HepG2 (cell line): ENCODE measurements around the gene IPPK. TPM values are rescaled to one million over a fixed set of nuclear protein-coding genes. Genes with fewer than 3 reads are reported as not detected.

Experiments used
- ATAC-seq: fragments of 200-7000 bp; cut with Tn5 transposase; 3 replicates; pipeline ENCODE4 v1.9.1; 2020; ENCODE audit warnings: mild to moderate bottlenecking, moderate library complexity
- BruUV-seq: library from RNA; stranded (reverse); fragments of 400-500 nt; replicated peaks from 2 replicates; lab custom pipeline; 2021; lab: Mats Ljungman, UMichigan
- CTCF ChIA-PET: fragments of 300-600 bp; formaldehyde crosslinking; extraction: SDS; loops from one replicate; lab custom pipeline; 2021; ENCODE audit warnings: low total read pairs, inconsistent platforms, low intra/inter-chr PET ratio; lab: Yijun Ruan, JAX
- POLR2A ChIA-PET: fragments of 350-600 bp; sonication (Branson Sonifier 250); formaldehyde crosslinking; loops from one replicate; lab custom pipeline; 2020; ENCODE audit warnings: antibody characterized with exemption, inconsistent platforms; lab: Yijun Ruan, JAX
- DNase-seq: peaks from one replicate; pipeline ENCODE4 v3.0.0-alpha.2; 2015; ENCODE audit warnings: low spot score
- FAIRE-seq: peaks from 3 replicates; lab custom pipeline; 2011; peaks lifted over from hg19 to GRCh38; lab: Jason Lieb, UNC
- H2AFZ ChIP-seq: one replicate; pipeline ENCODE4 v1.6.1; 2011; ENCODE audit warnings: low read length, inconsistent platforms
- H3K27ac ChIP-seq: fragments of 300-600 bp; 3 replicates; pipeline ENCODE4 v1.8.0; 2011; ENCODE audit warnings: mixed run types, mild to moderate bottlenecking, mixed read lengths, low read length, inconsistent platforms; ENCODE audit not compliant: insufficient read depth; ENCODE audit errors: extremely low read length
- H3K27me3 ChIP-seq, 2 experiments: fragments of 200-600 bp in 1 of 2; 2 replicates in 1 of 2; 3 replicates in 1 of 2; pipeline versions ENCODE4 v1.6.0 to v1.8.0; 2011; ENCODE audit warnings: low read length in 2 of 2, mild to moderate bottlenecking in 2 of 2, moderate library complexity in 2 of 2, inconsistent platforms in 1 of 2; ENCODE audit not compliant: insufficient read depth in 2 of 2, control insufficient read depth in 1 of 2
- H3K36me3 ChIP-seq, 2 experiments: fragments of 200-600 bp in 1 of 2; replicated peaks in 1 of 2; 2 replicates in 1 of 2; 3 replicates in 1 of 2; pipeline versions ENCODE4 v1.5.1 to v1.8.0; 2011; ENCODE audit warnings: low read length in 2 of 2, inconsistent platforms in 1 of 2; ENCODE audit not compliant: insufficient read depth in 2 of 2, control insufficient read depth in 1 of 2
- H3K4me1 ChIP-seq: 2 replicates; pipeline ENCODE4 v1.5.1; 2012; ENCODE audit warnings: low read length, inconsistent platforms; ENCODE audit not compliant: insufficient read depth
- H3K4me2 ChIP-seq: 2 replicates; pipeline ENCODE4 v1.6.0; 2011; ENCODE audit warnings: low read depth, low read length, inconsistent platforms
- H3K4me3 ChIP-seq, 3 experiments: fragments of 200-600 bp in 1 of 3; sonication (generic), shearing (Covaris generic) in 1 of 3; replicated peaks in 1 of 3; 2 replicates each; pipeline ENCODE4 v1.5.1; 2011 to 2016; ENCODE audit warnings: low read length in 3 of 3, inconsistent platforms in 2 of 3, low read depth in 2 of 3, mild to moderate bottlenecking in 2 of 3, control low read depth in 1 of 3, mixed read lengths in 1 of 3; ENCODE audit not compliant: insufficient read depth in 1 of 3
- H3K79me2 ChIP-seq: one replicate; pipeline ENCODE4 v1.6.1; 2011; ENCODE audit warnings: low read length, inconsistent platforms; ENCODE audit not compliant: insufficient read depth
- H3K9ac ChIP-seq: 2 replicates; pipeline ENCODE4 v1.6.0; 2011; ENCODE audit warnings: mild to moderate bottlenecking, low read depth, low read length, inconsistent platforms; ENCODE audit not compliant: insufficient read depth
- H3K9me3 ChIP-seq: 2 replicates; pipeline ENCODE4 v1.5.1; 2012; ENCODE audit warnings: mild to moderate bottlenecking, low read length
- H4K20me1 ChIP-seq: 2 replicates; pipeline ENCODE4 v1.6.0; 2011; ENCODE audit warnings: inconsistent platforms, mild to moderate bottlenecking, low read length, moderate library complexity; ENCODE audit not compliant: insufficient read depth
- CREM ChIP-seq, 2 experiments: sonication (generic) in 1 of 2; formaldehyde crosslinking in 1 of 2; IDR thresholded peaks; 2 replicates each; pipeline versions ENCODE4 v1.4.0 to v1.6.1; 2016 to 2020; ENCODE audit warnings: antibody characterized with exemption in 1 of 2, mild to moderate bottlenecking in 1 of 2, missing genetic modification reagents in 1 of 2
- RAD21 ChIP-seq: fragments of 450-650 bp; formaldehyde crosslinking; IDR thresholded peaks from 2 replicates; pipeline ENCODE4 v1.5.0; 2020; ENCODE audit warnings: mild to moderate bottlenecking
- RBM22 ChIP-seq: fragments of 200-400 bp; formaldehyde crosslinking; optimal IDR thresholded peaks from 2 replicates; pipeline ENCODE3; 2017; ENCODE audit warnings: mild to moderate bottlenecking, low read length, moderate library complexity
- SMC3 ChIP-seq: IDR thresholded peaks from 2 replicates; pipeline ENCODE4 v1.6.1; 2011; ENCODE audit warnings: low read length, improper control_type of control experiment
- SRSF9 ChIP-seq: fragments of 200-400 bp; formaldehyde crosslinking; IDR thresholded peaks from 2 replicates; pipeline ENCODE4 v1.6.1; 2018; ENCODE audit warnings: borderline replicate concordance, mild to moderate bottlenecking, low read depth, low read length; ENCODE audit not compliant: insufficient read depth, poor library complexity, severe bottlenecking
- STAG1 ChIP-seq: sonication (generic); formaldehyde crosslinking; IDR thresholded peaks from 2 replicates; pipeline ENCODE4 v1.4.0; 2020; ENCODE audit warnings: missing genetic modification reagents
- TEAD3 ChIP-seq: optimal IDR thresholded peaks from 2 replicates; pipeline ENCODE3; 2016; ENCODE audit warnings: borderline replicate concordance
- WGBS: methylation state at CpG from one replicate; pipeline ENCODE4 v1.1.6; 2017; ENCODE audit warnings: low lambda C conversion rate; 5-methylcytosine and 5-hydroxymethylcytosine counted together
- in situ Hi-C: cut with HindIII; loops from 2 replicates; pipeline ENCODE4 v1.10.0; 2017; ENCODE audit warnings: low pct_unique_long_range_greater_than_20kb; ENCODE audit not compliant: extremely low pct_ligation_motif_present
- intact Hi-C: fragments of 100-400 bp; cut with micrococcal nuclease; formaldehyde crosslinking; loops from one replicate; pipeline ENCODE4 v1.10.0; 2022; ENCODE audit not compliant: unreplicated experiment
- polyA plus RNA-seq, 8 experiments: library from polyadenylated mRNA; depleted of rRNA in 3 of 8; stranded (reverse) in 7 of 8; unstranded in 1 of 8; fragments of >200 nt; fragmentation: Illumina TruSeq in 4 of 8; extraction: Trizol in 4 of 8; gene quantifications; 2 replicates each; pipeline versions ENCODE4 v1.2.1 to v1.2.3, GENCODE V29; 2011 to 2016; ENCODE audit warnings: low read depth in 4 of 8, missing spikeins in 1 of 8, mixed read lengths in 1 of 8; ENCODE audit not compliant: insufficient read depth in 1 of 8
- total RNA-seq, 5 experiments: library from RNA; depleted of rRNA; stranded (reverse); fragments of >200 nt; fragmentation: Illumina TruSeq; extraction: Trizol; gene quantifications; 2 replicates each; pipeline ENCODE4 v1.2.3, GENCODE V29; 2016; ENCODE audit warnings: low read depth in 1 of 5
- TF ChIP-seq, protein P1 (sequence below): sonication (generic); formaldehyde crosslinking; IDR thresholded peaks from 2 replicates; pipeline ENCODE4 v1.9.0; 2022; ENCODE audit warnings: missing genetic modification reagents, mild to moderate bottlenecking, borderline replicate concordance
- TF ChIP-seq, protein P2 (sequence below): sonication (generic); formaldehyde crosslinking; IDR thresholded peaks from 2 replicates; pipeline ENCODE4 v1.5.0; 2020; ENCODE audit warnings: mild to moderate bottlenecking, missing genetic modification reagents, moderate library complexity

IPPK gene
- total and polyA plus RNA-seq, 2 of the 13 experiments (the other 11 are each of a cell fraction or from before 2014, with no cell fraction given): 9.9 to 14.1 TPM

DNA sequence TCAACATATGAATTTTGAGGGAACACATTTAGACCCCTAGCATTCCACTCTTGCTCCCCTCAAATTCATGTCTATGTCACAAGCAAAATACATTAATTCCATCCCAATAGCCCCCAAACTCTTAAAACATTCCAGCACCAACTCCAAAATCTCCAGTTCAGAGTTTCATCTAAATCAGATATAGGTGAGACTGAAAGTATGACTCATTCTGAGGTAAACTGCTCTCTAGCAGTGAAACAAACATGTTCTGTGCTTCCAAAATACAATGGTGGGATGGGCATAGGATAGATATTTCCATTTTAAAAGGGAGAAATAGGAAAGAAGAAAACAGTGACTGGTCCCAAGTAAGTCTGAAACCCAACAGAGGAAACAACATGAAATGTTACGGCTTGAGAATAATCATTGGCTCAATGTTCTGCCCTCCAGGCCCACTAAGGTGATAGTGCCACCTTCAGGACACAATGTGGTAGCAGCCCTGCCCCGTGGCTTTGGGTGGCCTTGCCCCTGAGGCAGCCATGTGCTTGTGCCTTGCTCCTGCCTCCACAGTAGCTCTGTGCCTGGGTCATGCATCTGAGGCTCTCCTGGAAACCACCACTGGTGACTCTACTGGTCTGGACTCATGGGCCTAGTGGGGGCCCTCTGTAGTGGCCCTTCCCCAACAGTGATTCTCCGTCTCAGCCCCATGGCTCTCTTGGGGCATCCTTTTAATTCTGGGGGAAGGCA is 36.4 kb upstream of the IPPK start:
- Histone ChIP-seq H2AFZ (no peak overlapping the region), H3K4me2 (no peak overlapping the region), H3K9me3 (no peaks in the 10 kb centered on the region), H3K4me1 (no peaks in the 10 kb centered on the region), H3K27ac (no peak overlapping the region), H3K9ac (no peak overlapping the region), H3K79me2 (no peaks in the 10 kb centered on the region), H4K20me1 (no peaks in the 10 kb centered on the region)
- 93% methylated on average over 1 of the region's 3 CpGs for WGBS
- CTCF ChIA-PET: no interaction called here
- TF ChIP-seq STAG1 (CRISPR knock-in tag) (peak; percentile 57), RAD21 (CRISPR knock-in tag) (0 out of 2 replicates have a peak, but pooled peaks have one; percentile 31), SMC3 (peak; percentile 40; the same call in 1 of the 2 replicates), SRSF9 (no peak), RBM22 (peak; percentile 54), TEAD3 (CRISPR knock-in tag) (peak; percentile 62), CREM (IDR thresholded peaks at IDR 0.05) (no peak), CREM (CRISPR knock-in tag; IDR thresholded peaks at IDR 0.05) (no peak)
- TF ChIP-seq, protein P1, sequence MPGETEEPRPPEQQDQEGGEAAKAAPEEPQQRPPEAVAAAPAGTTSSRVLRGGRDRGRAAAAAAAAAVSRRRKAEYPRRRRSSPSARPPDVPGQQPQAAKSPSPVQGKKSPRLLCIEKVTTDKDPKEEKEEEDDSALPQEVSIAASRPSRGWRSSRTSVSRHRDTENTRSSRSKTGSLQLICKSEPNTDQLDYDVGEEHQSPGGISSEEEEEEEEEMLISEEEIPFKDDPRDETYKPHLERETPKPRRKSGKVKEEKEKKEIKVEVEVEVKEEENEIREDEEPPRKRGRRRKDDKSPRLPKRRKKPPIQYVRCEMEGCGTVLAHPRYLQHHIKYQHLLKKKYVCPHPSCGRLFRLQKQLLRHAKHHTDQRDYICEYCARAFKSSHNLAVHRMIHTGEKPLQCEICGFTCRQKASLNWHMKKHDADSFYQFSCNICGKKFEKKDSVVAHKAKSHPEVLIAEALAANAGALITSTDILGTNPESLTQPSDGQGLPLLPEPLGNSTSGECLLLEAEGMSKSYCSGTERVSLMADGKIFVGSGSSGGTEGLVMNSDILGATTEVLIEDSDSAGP (CRISPR knock-in tag): 0 out of 2 replicates have a peak, but pooled peaks have one; percentile 21
- TF ChIP-seq, protein P2, sequence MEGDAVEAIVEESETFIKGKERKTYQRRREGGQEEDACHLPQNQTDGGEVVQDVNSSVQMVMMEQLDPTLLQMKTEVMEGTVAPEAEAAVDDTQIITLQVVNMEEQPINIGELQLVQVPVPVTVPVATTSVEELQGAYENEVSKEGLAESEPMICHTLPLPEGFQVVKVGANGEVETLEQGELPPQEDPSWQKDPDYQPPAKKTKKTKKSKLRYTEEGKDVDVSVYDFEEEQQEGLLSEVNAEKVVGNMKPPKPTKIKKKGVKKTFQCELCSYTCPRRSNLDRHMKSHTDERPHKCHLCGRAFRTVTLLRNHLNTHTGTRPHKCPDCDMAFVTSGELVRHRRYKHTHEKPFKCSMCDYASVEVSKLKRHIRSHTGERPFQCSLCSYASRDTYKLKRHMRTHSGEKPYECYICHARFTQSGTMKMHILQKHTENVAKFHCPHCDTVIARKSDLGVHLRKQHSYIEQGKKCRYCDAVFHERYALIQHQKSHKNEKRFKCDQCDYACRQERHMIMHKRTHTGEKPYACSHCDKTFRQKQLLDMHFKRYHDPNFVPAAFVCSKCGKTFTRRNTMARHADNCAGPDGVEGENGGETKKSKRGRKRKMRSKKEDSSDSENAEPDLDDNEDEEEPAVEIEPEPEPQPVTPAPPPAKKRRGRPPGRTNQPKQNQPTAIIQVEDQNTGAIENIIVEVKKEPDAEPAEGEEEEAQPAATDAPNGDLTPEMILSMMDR (CRISPR knock-in tag): peak; percentile 79
- TF ChIP-seq, all 625 proteins: peak for 7
- intact Hi-C loops: no loop called here
- POLR2A ChIA-PET: no interaction called here
- BruUV-seq: no TSS peak
- DNase-seq (peak; percentile 35), FAIRE-seq (peak; percentile 72), ATAC-seq (peak; percentile 98)
- Histone ChIP-seq H3K4me3 (no peak overlapping the region), H3K36me3 (peaks cover 3 to 11% of the 10 kb centered on the region in 2 experiments; a peak in 2 of 5 replicates), H3K27me3 (no peaks in the 10 kb centered on the region)
- in situ Hi-C loops: no loop called here
